HCT116 (cell line): ENCODE measurements around the gene S100A12. TPM values are rescaled to one million over a fixed set of nuclear protein-coding genes. Genes with fewer than 3 reads are reported as not detected.

Source experiments
- ATAC-seq: fragments of 200-7000 bp; cut with Tn5 transposase; 2 replicates; pipeline ENCODE4 v1.9.1; 2020; ENCODE audit warnings: mild to moderate bottlenecking, moderate library complexity
- BruUV-seq: library from RNA; stranded (reverse); fragments of 400-500 nt; replicated peaks from 2 replicates; lab custom pipeline; 2021; lab: Mats Ljungman, UMichigan
- CTCF ChIA-PET: fragments of 300-600 bp; sonication (Branson Sonifier 250); formaldehyde crosslinking; loops from one replicate; lab custom pipeline; 2021; ENCODE audit warnings: antibody characterized with exemption; lab: Charles Lee
- POLR2A ChIA-PET: fragments of 300-600, 350-600 bp; sonication (Branson Sonifier 250); formaldehyde crosslinking; loops from one replicate; lab custom pipeline; 2021; ENCODE audit warnings: antibody characterized with exemption; lab: Charles Lee
- RAD21 ChIA-PET, 2 experiments: fragments of 300-600 bp; sonication (Branson Sonifier 250); formaldehyde crosslinking; loops; one replicate each; lab custom pipeline; 2023; ENCODE audit warnings: low total read pairs in 2 of 2; ENCODE audit not compliant: uncharacterized antibody in 2 of 2, unreplicated experiment in 2 of 2, low non-redundant PET in 1 of 2; lab: Charles Lee
- DNase-seq: peaks from one replicate; pipeline ENCODE4 v3.0.0-alpha.2; 2010; ENCODE audit warnings: low read depth, low spot score
- H2AFZ ChIP-seq: fragments of 200-600 bp; shearing (Covaris generic), sonication (generic); 2 replicates; pipeline ENCODE4 v1.6.1; 2017; ENCODE audit warnings: low read depth, mixed run types, mixed read lengths, antibody characterized with exemption, low read length; ENCODE audit not compliant: poor library complexity, severe bottlenecking
- H3K27ac ChIP-seq: 2 replicates; pipeline ENCODE4 v1.5.1; 2012; ENCODE audit warnings: low read depth, low read length
- H3K27me3 ChIP-seq: fragments of 200-600 bp; sonication (generic); 2 replicates; pipeline ENCODE4 v1.6.1; 2016; ENCODE audit warnings: mixed run types, low read length, mixed read lengths; ENCODE audit not compliant: insufficient read depth
- H3K36me3 ChIP-seq, 2 experiments: fragments of 200-500 bp in 1 of 2; fragments of 200-600 bp in 1 of 2; sonication (Bioruptor generic) in 1 of 2; sonication (generic) in 1 of 2; 2 replicates each; pipeline versions ENCODE4 v1.5.1 to v1.6.1; 2014 to 2016; ENCODE audit warnings: low read length in 2 of 2, inconsistent platforms in 1 of 2, mixed read lengths in 1 of 2, mixed run types in 1 of 2; ENCODE audit not compliant: insufficient read depth in 2 of 2, control insufficient read depth in 1 of 2
- H3K4me1 ChIP-seq, 2 experiments: fragments of 200-600 bp in 1 of 2; sonication (generic) in 1 of 2; 2 replicates each; pipeline versions ENCODE4 v1.5.1 to v1.6.1; 2012 to 2017; ENCODE audit warnings: low read length in 2 of 2, inconsistent platforms in 1 of 2, mild to moderate bottlenecking in 1 of 2, mixed read lengths in 1 of 2, mixed run types in 1 of 2, moderate library complexity in 1 of 2; ENCODE audit not compliant: insufficient read depth in 2 of 2, control insufficient read depth in 1 of 2
- H3K4me2 ChIP-seq: fragments of 200-600 bp; sonication (generic); 2 replicates; pipeline ENCODE4 v1.6.1; 2017; ENCODE audit warnings: mixed run types, low read length, mixed read lengths
- H3K4me3 ChIP-seq, 2 experiments: fragments of 200-600 bp in 1 of 2; sonication (generic) in 1 of 2; replicated peaks in 1 of 2; 2 replicates each; pipeline ENCODE4 v1.5.1; 2011 to 2016; ENCODE audit warnings: low read length in 2 of 2, control low read depth in 1 of 2, low read depth in 1 of 2, mild to moderate bottlenecking in 1 of 2, mixed read lengths in 1 of 2, mixed run types in 1 of 2
- H3K79me2 ChIP-seq: fragments of 200-600 bp; sonication (generic); 2 replicates; pipeline ENCODE4 v1.6.1; 2017; ENCODE audit warnings: mild to moderate bottlenecking, mixed run types, low read length, moderate library complexity, mixed read lengths; ENCODE audit not compliant: insufficient read depth
- H3K9ac ChIP-seq: fragments of 200-600 bp; sonication (generic); 2 replicates; pipeline ENCODE4 v1.6.1; 2016; ENCODE audit warnings: low read length, mixed read lengths
- H3K9me2 ChIP-seq: fragments of 200-600 bp; sonication (generic), shearing (Covaris generic); 2 replicates; pipeline ENCODE4 v1.6.1; 2017; ENCODE audit warnings: mixed run types, mild to moderate bottlenecking, moderate library complexity; ENCODE audit not compliant: insufficient read depth
- H3K9me3 ChIP-seq, 2 experiments: fragments of 200-500 bp in 1 of 2; fragments of 200-600 bp in 1 of 2; sonication (Bioruptor generic) in 1 of 2; sonication (generic) in 1 of 2; 2 replicates each; pipeline ENCODE4 v1.6.1; 2014 to 2017; ENCODE audit warnings: low read length in 2 of 2, mixed read lengths in 2 of 2, inconsistent platforms in 1 of 2, low read depth in 1 of 2, mild to moderate bottlenecking in 1 of 2, mixed run types in 1 of 2, moderate library complexity in 1 of 2; ENCODE audit not compliant: control insufficient read depth in 1 of 2, insufficient read depth in 1 of 2
- H4K20me1 ChIP-seq: fragments of 200-600 bp; sonication (generic), shearing (Covaris generic); 2 replicates; pipeline ENCODE4 v1.6.1; 2017; ENCODE audit warnings: mixed run types, mild to moderate bottlenecking, moderate library complexity; ENCODE audit not compliant: insufficient read depth
- ATF3 ChIP-seq: IDR thresholded peaks from 2 replicates; pipeline ENCODE4 v1.6.1; 2012
- CBX3 ChIP-seq: IDR thresholded peaks from 2 replicates; pipeline ENCODE4 v1.6.1; 2012; ENCODE audit warnings: low read depth
- CEBPB ChIP-seq: IDR thresholded peaks from 2 replicates; pipeline ENCODE4 v1.6.1; 2012; ENCODE audit warnings: low read depth
- EGR1 ChIP-seq: IDR thresholded peaks from 2 replicates; pipeline ENCODE4 v1.6.1; 2012; ENCODE audit warnings: low read depth
- ELF1 ChIP-seq: IDR thresholded peaks from 2 replicates; pipeline ENCODE4 v1.6.1; 2012; ENCODE audit warnings: low read depth, borderline replicate concordance
- EZH2phosphoT487 ChIP-seq: fragments of 200-600 bp; IDR thresholded peaks from 2 replicates; pipeline ENCODE4 v1.6.1; 2018; ENCODE audit warnings: antibody characterized with exemption, borderline replicate concordance
- JUND ChIP-seq: IDR thresholded peaks from 2 replicates; pipeline ENCODE4 v1.6.1; 2012
- POLR2AphosphoS5 ChIP-seq: IDR thresholded peaks from 2 replicates; pipeline ENCODE4 v1.6.1; 2011; ENCODE audit warnings: mild to moderate bottlenecking, low read depth, low read length, moderate library complexity
- RAD21 ChIP-seq: IDR thresholded peaks from 2 replicates; pipeline ENCODE4 v1.6.1; 2012; ENCODE audit warnings: low read depth, mild to moderate bottlenecking
- REST ChIP-seq: IDR thresholded peaks from 2 replicates; pipeline ENCODE4 v1.6.1; 2012; ENCODE audit warnings: low read depth
- SIN3A ChIP-seq: IDR thresholded peaks from 2 replicates; pipeline ENCODE4 v1.6.1; 2012; ENCODE audit warnings: low read depth
- SRF ChIP-seq: IDR thresholded peaks from 2 replicates; pipeline ENCODE4 v1.6.1; 2012; ENCODE audit warnings: low read depth
- TCF7L2 ChIP-seq: IDR thresholded peaks from 2 replicates; pipeline ENCODE4 v1.7.0; 2011; ENCODE audit warnings: borderline replicate concordance, inconsistent platforms; ENCODE audit not compliant: insufficient read depth, insufficient read length; ENCODE audit errors: extremely low read depth
- ZBTB33 ChIP-seq: IDR thresholded peaks from 2 replicates; pipeline ENCODE4 v1.6.1; 2011; ENCODE audit warnings: mild to moderate bottlenecking, low read length, moderate library complexity; ENCODE audit not compliant: insufficient replicate concordance; ENCODE audit errors: extremely low read depth
- ZFX ChIP-seq: fragments of 450-650 bp; IDR thresholded peaks from 2 replicates; pipeline ENCODE4 v1.6.1; 2017
- intact Hi-C: fragments of 100-400 bp; cut with micrococcal nuclease; formaldehyde crosslinking; loops from 2 replicates; pipeline ENCODE4 v1.10.0; 2022
- total RNA-seq: library from RNA; stranded (reverse); gene quantifications from one replicate; pipeline ENCODE4 v1.2.1, GENCODE V29; 2021; ENCODE audit not compliant: unreplicated experiment
- TF ChIP-seq, protein P1 (sequence below), 3 experiments: fragments of 200-600 bp in 1 of 3; sonication (generic) in 1 of 3; IDR thresholded peaks in 2 of 3; conservative IDR thresholded peaks in 1 of 3; 2 replicates each; pipeline ENCODE4 v1.5.1; 2012 to 2017; ENCODE audit warnings: low read depth in 2 of 3, low read length in 2 of 3, antibody characterized with exemption in 1 of 3, borderline replicate concordance in 1 of 3, control low read depth in 1 of 3, mild to moderate bottlenecking in 1 of 3, mixed read lengths in 1 of 3, mixed run types in 1 of 3, moderate library complexity in 1 of 3; ENCODE audit not compliant: insufficient read depth in 1 of 3

S100A12 gene
- total RNA-seq, 1 experiment from 2014 or later = not detected

- no peaks in the 10 kb centered on the region for H4K20me1 ChIP-seq
- H3K27ac ChIP-seq = no peak overlapping the region
- no peaks in the 10 kb centered on the region for H3K9me2 ChIP-seq
- no peaks in the 10 kb centered on the region for H3K79me2 ChIP-seq
- no peaks in the 10 kb centered on the region for H3K9me3 ChIP-seq
- H3K4me1 ChIP-seq = no peaks in the 10 kb centered on the region
- BruUV-seq = no TSS peak
- no peak overlapping the region for H3K9ac ChIP-seq
- DNase-seq (no peak), ATAC-seq (no peak)
- no peak overlapping the region for H3K4me2 ChIP-seq
- H3K4me3 ChIP-seq = no peak overlapping the region
- intact Hi-C loops = no loop called here
- H3K27me3 ChIP-seq = peaks cover 70% of the 10 kb centered on the region
- H2AFZ ChIP-seq = no peak overlapping the region
- CTCF ChIA-PET = no interaction called here
- POLR2A ChIA-PET = no interaction called here
- RAD21 ChIA-PET = no interaction called here
- TF ChIP-seq EGR1 = no peak
- TF ChIP-seq REST = no peak
- no peak for TF ChIP-seq RAD21
- no peak for TF ChIP-seq ZBTB33
- TF ChIP-seq, protein P1, sequence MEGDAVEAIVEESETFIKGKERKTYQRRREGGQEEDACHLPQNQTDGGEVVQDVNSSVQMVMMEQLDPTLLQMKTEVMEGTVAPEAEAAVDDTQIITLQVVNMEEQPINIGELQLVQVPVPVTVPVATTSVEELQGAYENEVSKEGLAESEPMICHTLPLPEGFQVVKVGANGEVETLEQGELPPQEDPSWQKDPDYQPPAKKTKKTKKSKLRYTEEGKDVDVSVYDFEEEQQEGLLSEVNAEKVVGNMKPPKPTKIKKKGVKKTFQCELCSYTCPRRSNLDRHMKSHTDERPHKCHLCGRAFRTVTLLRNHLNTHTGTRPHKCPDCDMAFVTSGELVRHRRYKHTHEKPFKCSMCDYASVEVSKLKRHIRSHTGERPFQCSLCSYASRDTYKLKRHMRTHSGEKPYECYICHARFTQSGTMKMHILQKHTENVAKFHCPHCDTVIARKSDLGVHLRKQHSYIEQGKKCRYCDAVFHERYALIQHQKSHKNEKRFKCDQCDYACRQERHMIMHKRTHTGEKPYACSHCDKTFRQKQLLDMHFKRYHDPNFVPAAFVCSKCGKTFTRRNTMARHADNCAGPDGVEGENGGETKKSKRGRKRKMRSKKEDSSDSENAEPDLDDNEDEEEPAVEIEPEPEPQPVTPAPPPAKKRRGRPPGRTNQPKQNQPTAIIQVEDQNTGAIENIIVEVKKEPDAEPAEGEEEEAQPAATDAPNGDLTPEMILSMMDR (IDR thresholded peaks at IDR 0.05 in 2 of 3, conservative IDR thresholded peaks at IDR 0.05 in 1 of 3; ENCODE audit: borderline replicate concordance in 1 of 3, insufficient read depth in 1 of 3, low read depth in 2 of 3, low read length in 2 of 3) = no peak
- TF ChIP-seq ATF3 = no peak
- no peak for TF ChIP-seq ELF1
- no peak for TF ChIP-seq CBX3
- TF ChIP-seq JUND = no peak
- no peak for TF ChIP-seq POLR2AphosphoS5
- no peak for TF ChIP-seq CEBPB
- TF ChIP-seq ZFX = no peak
- TF ChIP-seq TCF7L2 = no peak
- no peak for TF ChIP-seq SIN3A
- TF ChIP-seq EZH2phosphoT487 = no peak
- TF ChIP-seq SRF = no peak
- H3K36me3 ChIP-seq = no peaks in the 10 kb centered on the region
Observed at GRCh38 chr1:153397924-153398651, 22.7 kb upstream of the S100A12 start.
